Measurements from ENCODE around the gene TRNT1.

DNA sequence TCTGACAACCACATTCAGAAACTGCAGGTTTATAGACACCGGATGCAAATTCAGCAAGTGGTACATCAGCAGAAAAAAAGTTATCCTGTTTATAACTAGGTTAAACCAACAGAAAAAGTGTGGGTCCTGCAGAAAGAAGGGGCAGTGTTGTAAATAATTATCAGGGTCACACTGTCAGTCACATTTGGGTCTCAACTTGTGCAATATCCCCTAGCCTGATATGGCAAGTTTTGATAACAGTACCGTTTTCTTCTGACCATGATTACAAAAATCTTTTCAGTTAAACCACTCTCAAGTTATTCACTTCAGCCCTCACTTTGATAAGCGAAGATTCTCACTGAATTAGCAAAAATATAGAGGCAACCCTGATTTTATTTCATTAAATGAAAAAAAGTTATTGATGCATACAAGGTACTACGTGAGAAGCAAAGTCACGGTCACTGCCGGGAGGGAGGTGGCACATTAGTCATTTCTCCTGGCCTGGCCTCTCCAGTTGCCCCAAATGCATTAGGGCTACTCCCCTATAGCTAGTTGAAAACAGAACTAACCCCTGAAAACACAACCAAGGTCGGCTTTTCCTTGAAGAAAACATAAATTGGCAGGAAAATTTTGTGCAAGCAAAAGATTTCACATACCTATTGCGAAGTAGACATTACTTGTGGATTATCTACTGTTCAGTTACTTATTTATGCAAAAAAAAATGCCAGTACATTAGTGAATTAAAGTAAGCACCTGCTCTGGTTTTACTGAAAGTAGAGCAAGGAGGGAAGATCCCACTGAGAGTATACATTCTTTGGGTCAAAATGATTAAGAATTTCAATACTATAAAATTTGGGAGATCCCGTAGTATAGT lies 45.1 kb upstream of the TRNT1 start:
- TF ChIP-seq EZH2phosphoT487 (IDR thresholded peaks at IDR 0.05; ENCODE audit: insufficient read depth, low read depth) = no peak
- no peak for TF ChIP-seq EZH2 (IDR thresholded peaks at IDR 0.05; ENCODE audit: insufficient read depth, poor library complexity, severe bottlenecking)

Measured in GM23248 (cell line).